Measurements from ENCODE around the gene MAS1. TPM values are rescaled to one million over a fixed set of nuclear protein-coding genes. Genes with fewer than 3 reads are reported as not detected.

The MAS1 gene
- total and polyA plus RNA-seq, 2 experiments from 2014 or later: 0.03 TPM; not detected in 1

- no peak for TF ChIP-seq CTCF (conservative IDR thresholded peaks at IDR 0.05; ENCODE audit: low read depth in 2 of 2)
- no peak for TF ChIP-seq JUNB (IDR thresholded peaks at IDR 0.05; ENCODE audit: unreplicated experiment)
- no peak for TF ChIP-seq NANOG (IDR thresholded peaks at IDR 0.05; ENCODE audit: borderline replicate concordance)
- TF ChIP-seq, protein P1, sequence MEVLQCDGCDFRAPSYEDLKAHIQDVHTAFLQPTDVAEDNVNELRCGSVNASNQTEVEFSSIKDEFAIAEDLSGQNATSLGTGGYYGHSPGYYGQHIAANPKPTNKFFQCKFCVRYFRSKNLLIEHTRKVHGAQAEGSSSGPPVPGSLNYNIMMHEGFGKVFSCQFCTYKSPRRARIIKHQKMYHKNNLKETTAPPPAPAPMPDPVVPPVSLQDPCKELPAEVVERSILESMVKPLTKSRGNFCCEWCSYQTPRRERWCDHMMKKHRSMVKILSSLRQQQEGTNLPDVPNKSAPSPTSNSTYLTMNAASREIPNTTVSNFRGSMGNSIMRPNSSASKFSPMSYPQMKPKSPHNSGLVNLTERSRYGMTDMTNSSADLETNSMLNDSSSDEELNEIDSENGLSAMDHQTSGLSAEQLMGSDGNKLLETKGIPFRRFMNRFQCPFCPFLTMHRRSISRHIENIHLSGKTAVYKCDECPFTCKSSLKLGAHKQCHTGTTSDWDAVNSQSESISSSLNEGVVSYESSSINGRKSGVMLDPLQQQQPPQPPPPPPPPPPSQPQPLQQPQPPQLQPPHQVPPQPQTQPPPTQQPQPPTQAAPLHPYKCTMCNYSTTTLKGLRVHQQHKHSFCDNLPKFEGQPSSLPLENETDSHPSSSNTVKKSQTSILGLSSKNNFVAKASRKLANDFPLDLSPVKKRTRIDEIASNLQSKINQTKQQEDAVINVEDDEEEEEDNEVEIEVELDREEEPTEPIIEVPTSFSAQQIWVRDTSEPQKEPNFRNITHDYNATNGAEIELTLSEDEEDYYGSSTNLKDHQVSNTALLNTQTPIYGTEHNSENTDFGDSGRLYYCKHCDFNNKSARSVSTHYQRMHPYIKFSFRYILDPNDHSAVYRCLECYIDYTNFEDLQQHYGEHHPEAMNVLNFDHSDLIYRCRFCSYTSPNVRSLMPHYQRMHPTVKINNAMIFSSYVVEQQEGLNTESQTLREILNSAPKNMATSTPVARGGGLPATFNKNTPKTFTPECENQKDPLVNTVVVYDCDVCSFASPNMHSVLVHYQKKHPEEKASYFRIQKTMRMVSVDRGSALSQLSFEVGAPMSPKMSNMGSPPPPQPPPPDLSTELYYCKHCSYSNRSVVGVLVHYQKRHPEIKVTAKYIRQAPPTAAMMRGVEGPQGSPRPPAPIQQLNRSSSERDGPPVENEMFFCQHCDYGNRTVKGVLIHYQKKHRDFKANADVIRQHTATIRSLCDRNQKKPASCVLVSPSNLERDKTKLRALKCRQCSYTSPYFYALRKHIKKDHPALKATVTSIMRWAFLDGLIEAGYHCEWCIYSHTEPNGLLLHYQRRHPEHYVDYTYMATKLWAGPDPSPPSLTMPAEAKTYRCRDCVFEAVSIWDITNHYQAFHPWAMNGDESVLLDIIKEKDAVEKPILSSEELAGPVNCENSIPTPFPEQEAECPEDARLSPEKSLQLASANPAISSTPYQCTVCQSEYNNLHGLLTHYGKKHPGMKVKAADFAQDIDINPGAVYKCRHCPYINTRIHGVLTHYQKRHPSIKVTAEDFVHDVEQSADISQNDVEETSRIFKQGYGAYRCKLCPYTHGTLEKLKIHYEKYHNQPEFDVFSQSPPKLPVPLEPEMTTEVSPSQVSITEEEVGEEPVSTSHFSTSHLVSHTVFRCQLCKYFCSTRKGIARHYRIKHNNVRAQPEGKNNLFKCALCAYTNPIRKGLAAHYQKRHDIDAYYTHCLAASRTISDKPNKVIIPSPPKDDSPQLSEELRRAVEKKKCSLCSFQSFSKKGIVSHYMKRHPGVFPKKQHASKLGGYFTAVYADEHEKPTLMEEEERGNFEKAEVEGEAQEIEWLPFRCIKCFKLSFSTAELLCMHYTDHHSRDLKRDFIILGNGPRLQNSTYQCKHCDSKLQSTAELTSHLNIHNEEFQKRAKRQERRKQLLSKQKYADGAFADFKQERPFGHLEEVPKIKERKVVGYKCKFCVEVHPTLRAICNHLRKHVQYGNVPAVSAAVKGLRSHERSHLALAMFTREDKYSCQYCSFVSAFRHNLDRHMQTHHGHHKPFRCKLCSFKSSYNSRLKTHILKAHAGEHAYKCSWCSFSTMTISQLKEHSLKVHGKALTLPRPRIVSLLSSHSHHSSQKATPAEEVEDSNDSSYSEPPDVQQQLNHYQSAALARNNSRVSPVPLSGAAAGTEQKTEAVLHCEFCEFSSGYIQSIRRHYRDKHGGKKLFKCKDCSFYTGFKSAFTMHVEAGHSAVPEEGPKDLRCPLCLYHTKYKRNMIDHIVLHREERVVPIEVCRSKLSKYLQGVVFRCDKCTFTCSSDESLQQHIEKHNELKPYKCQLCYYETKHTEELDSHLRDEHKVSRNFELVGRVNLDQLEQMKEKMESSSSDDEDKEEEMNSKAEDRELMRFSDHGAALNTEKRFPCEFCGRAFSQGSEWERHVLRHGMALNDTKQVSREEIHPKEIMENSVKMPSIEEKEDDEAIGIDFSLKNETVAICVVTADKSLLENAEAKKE (CRISPR knock-in tag; IDR thresholded peaks at IDR 0.05): no peak
Measured at GRCh38 chr6:159876242-159876641, 14.5 kb upstream of the MAS1 start (continued).

DNA sequence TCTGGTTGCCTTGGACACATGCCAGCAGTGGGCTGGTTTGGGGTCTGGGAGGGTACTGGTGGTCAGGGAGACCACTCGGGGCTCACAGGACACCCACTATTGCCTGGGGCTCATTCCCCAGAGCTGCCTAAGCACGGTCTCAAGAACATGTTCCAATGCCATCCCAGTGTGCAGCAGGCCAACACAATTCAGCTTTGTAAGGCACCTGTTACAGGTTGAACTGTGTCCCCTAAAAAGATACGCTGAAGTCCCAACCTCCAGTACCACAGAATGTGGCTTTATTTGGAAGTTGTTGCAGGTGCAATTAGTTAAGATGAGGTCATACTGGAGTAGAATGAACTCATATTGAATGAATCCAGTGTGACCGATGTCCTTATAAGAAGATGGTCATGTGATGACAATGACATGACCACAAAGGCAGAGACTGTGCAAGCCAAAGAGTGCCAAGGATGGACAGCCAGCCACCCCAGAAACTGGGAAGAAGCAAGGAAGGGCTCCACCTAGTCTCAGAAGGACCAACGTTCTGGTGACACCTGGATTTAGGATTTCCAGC is 13.5 kb upstream of the MAS1 start:
- Mint-ChIP-seq H3K27ac (no peak overlapping the region), H3K9me3 (peaks cover 3% of the 10 kb centered on the region; the same call in 1 of the 3 replicates), H3K36me3 (ENCODE audit: low read depth) (no peaks in the 10 kb centered on the region), H3K4me3 (no peak overlapping the region), H3K4me1 (peaks cover 12% of the 10 kb centered on the region; the same call in 2 of the 3 replicates), H3K27me3 (ENCODE audit: insufficient read depth, low read depth, poor library complexity) (peaks cover 6% of the 10 kb centered on the region)
- Histone ChIP-seq H3K4me2 (no peak overlapping the region), H3F3A (replicated peaks; ENCODE audit: low read depth) (no peaks in the 10 kb centered on the region), H3K27me3 (ENCODE audit: insufficient read depth) (no peaks in the 10 kb centered on the region), H3K27ac (ENCODE audit: low read depth) (no peak overlapping the region), H3K4me1 (ENCODE audit: insufficient read depth) (peaks cover 6% of the 10 kb centered on the region), H3K36me3 (ENCODE audit: insufficient read depth) (no peaks in the 10 kb centered on the region), H3K4me3 (no peak overlapping the region), H4K20me1 (replicated peaks; ENCODE audit: insufficient read depth) (no peaks in the 10 kb centered on the region), H3K79me2 (replicated peaks; ENCODE audit: insufficient read depth) (no peaks in the 10 kb centered on the region), H3K9me2 (ENCODE audit: insufficient read depth) (peaks cover 15% of the 10 kb centered on the region; the same call in 1 of the 2 replicates), H2AFZ (no peak overlapping the region)
- no peak for TF ChIP-seq JUNB (IDR thresholded peaks at IDR 0.05; ENCODE audit: unreplicated experiment)
- TF ChIP-seq ZNF114 (CRISPR knock-in tag; IDR thresholded peaks at IDR 0.05): no peak
- no peak for TF ChIP-seq CREB1 (CRISPR knock-in tag; IDR thresholded peaks at IDR 0.05; ENCODE audit: low read depth)
- TF ChIP-seq STAT1 (IDR thresholded peaks at IDR 0.05; ENCODE audit: unreplicated experiment): no peak
- TF ChIP-seq EZH2phosphoT487 (IDR thresholded peaks at IDR 0.05; ENCODE audit: unreplicated experiment): no peak
- TF ChIP-seq CTCF (conservative IDR thresholded peaks at IDR 0.05; ENCODE audit: low read depth in 2 of 2): no peak
- TF ChIP-seq POLR2AphosphoS5 (IDR thresholded peaks at IDR 0.05; ENCODE audit: low read depth): no peak
- TF ChIP-seq NANOG (IDR thresholded peaks at IDR 0.05; ENCODE audit: borderline replicate concordance): no peak
- TF ChIP-seq, protein P2, sequence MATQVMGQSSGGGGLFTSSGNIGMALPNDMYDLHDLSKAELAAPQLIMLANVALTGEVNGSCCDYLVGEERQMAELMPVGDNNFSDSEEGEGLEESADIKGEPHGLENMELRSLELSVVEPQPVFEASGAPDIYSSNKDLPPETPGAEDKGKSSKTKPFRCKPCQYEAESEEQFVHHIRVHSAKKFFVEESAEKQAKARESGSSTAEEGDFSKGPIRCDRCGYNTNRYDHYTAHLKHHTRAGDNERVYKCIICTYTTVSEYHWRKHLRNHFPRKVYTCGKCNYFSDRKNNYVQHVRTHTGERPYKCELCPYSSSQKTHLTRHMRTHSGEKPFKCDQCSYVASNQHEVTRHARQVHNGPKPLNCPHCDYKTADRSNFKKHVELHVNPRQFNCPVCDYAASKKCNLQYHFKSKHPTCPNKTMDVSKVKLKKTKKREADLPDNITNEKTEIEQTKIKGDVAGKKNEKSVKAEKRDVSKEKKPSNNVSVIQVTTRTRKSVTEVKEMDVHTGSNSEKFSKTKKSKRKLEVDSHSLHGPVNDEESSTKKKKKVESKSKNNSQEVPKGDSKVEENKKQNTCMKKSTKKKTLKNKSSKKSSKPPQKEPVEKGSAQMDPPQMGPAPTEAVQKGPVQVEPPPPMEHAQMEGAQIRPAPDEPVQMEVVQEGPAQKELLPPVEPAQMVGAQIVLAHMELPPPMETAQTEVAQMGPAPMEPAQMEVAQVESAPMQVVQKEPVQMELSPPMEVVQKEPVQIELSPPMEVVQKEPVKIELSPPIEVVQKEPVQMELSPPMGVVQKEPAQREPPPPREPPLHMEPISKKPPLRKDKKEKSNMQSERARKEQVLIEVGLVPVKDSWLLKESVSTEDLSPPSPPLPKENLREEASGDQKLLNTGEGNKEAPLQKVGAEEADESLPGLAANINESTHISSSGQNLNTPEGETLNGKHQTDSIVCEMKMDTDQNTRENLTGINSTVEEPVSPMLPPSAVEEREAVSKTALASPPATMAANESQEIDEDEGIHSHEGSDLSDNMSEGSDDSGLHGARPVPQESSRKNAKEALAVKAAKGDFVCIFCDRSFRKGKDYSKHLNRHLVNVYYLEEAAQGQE (IDR thresholded peaks at IDR 0.05; ENCODE audit: unreplicated experiment): no peak
- no peak for TF ChIP-seq EZH2 (IDR thresholded peaks at IDR 0.05; ENCODE audit: low read depth, unreplicated experiment)
- ATAC-seq: no peak
- no peak for DNase-seq (ENCODE audit: low spot score)
